Stimulated activated CD8-positive, alpha-beta memory T cell treated with anti-CD3 and anti-CD28 coated beads, Interleukin-12 subunit alpha, Interleukin-12 subunit beta, amount 100 ng/mL, for 4 hours (primary cell): ENCODE data around the gene ROBO4.

Experiments used
- DNase-seq: peaks from one replicate; pipeline ENCODE4 v3.0.0-alpha.2; 2020; ENCODE audit warnings: low read depth

Gene ROBO4

GRCh38 chr11:124918950-124919349 is 21.3 kb upstream of the ROBO4 start, which contains the start of gene HEPN1:
TSS of gene HEPN1 (plus strand) at chr11:124919250.
- no peak for DNase-seq

GRCh38 chr11:124917115-124917637 is 19.5 kb upstream of the ROBO4 start:
- DNase-seq: no peak

GRCh38 chr11:124916370-124916710 is 18.7 kb upstream of the ROBO4 start:
- no peak for DNase-seq

- DNase-seq: no peak
These were observed 18.1 kb upstream of the ROBO4 start for GRCh38 chr11:124915541-124916369.

- no peak for DNase-seq
These were observed 5.0 kb upstream of the ROBO4 start for GRCh38 chr11:124902616-124903015.

GRCh38 chr11:124900464-124900863 is 2.8 kb upstream of the ROBO4 start:
- DNase-seq: no peak

GRCh38 chr11:124899383-124900145 is 1.9 kb upstream of the ROBO4 start:
- no peak for DNase-seq

GRCh38 chr11:124898711-124899110 is 1.0 kb upstream of the ROBO4 start:
- DNase-seq: no peak

- DNase-seq: no peak
These were observed 607 bp upstream of the ROBO4 start for GRCh38 chr11:124898263-124898680.

- DNase-seq: no peak
These were observed 759 bp downstream of the ROBO4 start for GRCh38 chr11:124896821-124897391.

- no peak for DNase-seq
These were observed 1.5 kb downstream of the ROBO4 start for GRCh38 chr11:124896071-124896750.

- no peak for DNase-seq
These were observed 2.1 kb downstream of the ROBO4 start for GRCh38 chr11:124895471-124895971.

- DNase-seq: no peak
These were observed 2.8 kb downstream of the ROBO4 start for GRCh38 chr11:124894606-124895430.

- DNase-seq: no peak
These were observed 3.8 kb downstream of the ROBO4 start for GRCh38 chr11:124893781-124894401.

GRCh38 chr11:124892750-124893454 is 4.8 kb downstream of the ROBO4 start:
- DNase-seq: no peak

- DNase-seq: no peak
These were observed 5.5 kb downstream of the ROBO4 start for GRCh38 chr11:124892146-124892545.

- no peak for DNase-seq
These were observed 6.2 kb downstream of the ROBO4 start for GRCh38 chr11:124891373-124891861.

- no peak for DNase-seq
These were observed 6.8 kb downstream of the ROBO4 start for GRCh38 chr11:124890683-124891372.

- DNase-seq: no peak
These were observed 7.5 kb downstream of the ROBO4 start for GRCh38 chr11:124890151-124890550.
